GM19099 (cell line): Measurements from ENCODE around the gene C2orf92.

Source experiments
- POLR2A ChIP-seq: IDR thresholded peaks from 3 replicates; pipeline ENCODE4 v1.6.1; 2011; ENCODE audit warnings: low read depth; ENCODE audit not compliant: insufficient read length; ENCODE audit errors: extremely low read depth

C2orf92 gene

GRCh38 chr2:97717613-97717995, 48.1 kb downstream of the C2orf92 start:
- TF ChIP-seq POLR2A, result no peak

- TF ChIP-seq POLR2A, result peak; percentile 39
These were observed 48.8 kb downstream of the C2orf92 start for GRCh38 chr2:97718051-97718882.

- TF ChIP-seq POLR2A, result no peak
These were observed 49.4 kb downstream of the C2orf92 start for GRCh38 chr2:97718942-97719341.

- TF ChIP-seq POLR2A, result no peak
These were observed 50.0 kb downstream of the C2orf92 start for GRCh38 chr2:97719362-97720155.

- TF ChIP-seq POLR2A, result no peak
These were observed 51.2 kb downstream of the C2orf92 start for GRCh38 chr2:97720746-97721145.

GRCh38 chr2:97722227-97722626, 52.7 kb downstream of the C2orf92 start:
- TF ChIP-seq POLR2A, result no peak

GRCh38 chr2:97723156-97724072, 53.9 kb downstream of the C2orf92 start:
- TF ChIP-seq POLR2A, result no peak

- no peak for TF ChIP-seq POLR2A
These were observed 54.5 kb downstream of the C2orf92 start for GRCh38 chr2:97724073-97724410.

GRCh38 chr2:97724501-97724900, 55.0 kb downstream of the C2orf92 start:
- TF ChIP-seq POLR2A, result no peak

- TF ChIP-seq POLR2A, result no peak
These were observed 55.6 kb downstream of the C2orf92 start for GRCh38 chr2:97724946-97725688.

GRCh38 chr2:97726261-97727064, 57.0 kb downstream of the C2orf92 start:
- TF ChIP-seq POLR2A, result no peak

GRCh38 chr2:97727296-97727695, 57.8 kb downstream of the C2orf92 start:
- TF ChIP-seq POLR2A, result no peak

- no peak for TF ChIP-seq POLR2A
These were observed 58.7 kb downstream of the C2orf92 start for GRCh38 chr2:97728091-97728731.
